Measurements from ENCODE around the gene GABRB3.

DNA sequence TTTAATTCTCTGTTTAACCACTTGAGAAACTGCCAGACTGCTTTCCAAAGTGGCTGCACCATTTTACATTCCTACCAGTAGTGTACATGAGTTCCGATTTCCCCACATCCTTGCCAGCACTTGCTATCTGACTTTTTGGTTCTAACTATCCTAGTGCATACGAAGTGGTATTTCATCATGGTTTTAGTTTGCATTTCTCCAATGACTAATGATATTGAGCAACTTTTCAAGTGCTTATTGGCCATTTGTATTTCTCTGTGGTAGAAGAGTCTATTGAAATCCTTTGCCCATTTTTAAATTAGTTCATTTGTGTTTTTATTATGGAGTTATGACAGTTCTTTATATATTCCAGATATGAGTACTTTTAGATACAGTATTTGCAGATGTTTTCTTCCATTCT is 247.8 kb downstream of the GABRB3 start:
- TF ChIP-seq, protein P1, sequence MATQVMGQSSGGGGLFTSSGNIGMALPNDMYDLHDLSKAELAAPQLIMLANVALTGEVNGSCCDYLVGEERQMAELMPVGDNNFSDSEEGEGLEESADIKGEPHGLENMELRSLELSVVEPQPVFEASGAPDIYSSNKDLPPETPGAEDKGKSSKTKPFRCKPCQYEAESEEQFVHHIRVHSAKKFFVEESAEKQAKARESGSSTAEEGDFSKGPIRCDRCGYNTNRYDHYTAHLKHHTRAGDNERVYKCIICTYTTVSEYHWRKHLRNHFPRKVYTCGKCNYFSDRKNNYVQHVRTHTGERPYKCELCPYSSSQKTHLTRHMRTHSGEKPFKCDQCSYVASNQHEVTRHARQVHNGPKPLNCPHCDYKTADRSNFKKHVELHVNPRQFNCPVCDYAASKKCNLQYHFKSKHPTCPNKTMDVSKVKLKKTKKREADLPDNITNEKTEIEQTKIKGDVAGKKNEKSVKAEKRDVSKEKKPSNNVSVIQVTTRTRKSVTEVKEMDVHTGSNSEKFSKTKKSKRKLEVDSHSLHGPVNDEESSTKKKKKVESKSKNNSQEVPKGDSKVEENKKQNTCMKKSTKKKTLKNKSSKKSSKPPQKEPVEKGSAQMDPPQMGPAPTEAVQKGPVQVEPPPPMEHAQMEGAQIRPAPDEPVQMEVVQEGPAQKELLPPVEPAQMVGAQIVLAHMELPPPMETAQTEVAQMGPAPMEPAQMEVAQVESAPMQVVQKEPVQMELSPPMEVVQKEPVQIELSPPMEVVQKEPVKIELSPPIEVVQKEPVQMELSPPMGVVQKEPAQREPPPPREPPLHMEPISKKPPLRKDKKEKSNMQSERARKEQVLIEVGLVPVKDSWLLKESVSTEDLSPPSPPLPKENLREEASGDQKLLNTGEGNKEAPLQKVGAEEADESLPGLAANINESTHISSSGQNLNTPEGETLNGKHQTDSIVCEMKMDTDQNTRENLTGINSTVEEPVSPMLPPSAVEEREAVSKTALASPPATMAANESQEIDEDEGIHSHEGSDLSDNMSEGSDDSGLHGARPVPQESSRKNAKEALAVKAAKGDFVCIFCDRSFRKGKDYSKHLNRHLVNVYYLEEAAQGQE (IDR thresholded peaks at IDR 0.05), result no peak
- TF ChIP-seq CTCF (IDR thresholded peaks at IDR 0.05) (no peak), NPAS2 (CRISPR knock-in tag; IDR thresholded peaks at IDR 0.05; ENCODE audit: borderline replicate concordance) (no peak)
